Measurements from ENCODE around the gene RNF225. TPM values are rescaled to one million over a fixed set of nuclear protein-coding genes. Genes with fewer than 3 reads are reported as not detected.
A peak's percentile ranks its signal among the peaks of the same experiment; 100 is the strongest.

RNF225 gene
- total and polyA plus RNA-seq, 9 of the 15 experiments (the other 6 are each of a cell fraction or from before 2014, with no cell fraction given) = 0.33 TPM; not detected in 8

GRCh38 chr19:58386576-58387337 lies 8.7 kb upstream of the RNF225 start, which contains the start of gene RPS5 (continued):
- TF ChIP-seq E2F8 (IDR thresholded peaks at IDR 0.05; ENCODE audit: low read depth, partially characterized antibody) (peak; percentile 88), UBTF (IDR thresholded peaks at IDR 0.05; ENCODE audit: borderline replicate concordance in 1 of 2, low read depth in 2 of 2, low read length in 2 of 2) (no peak), ZBTB5 (IDR thresholded peaks at IDR 0.05) (no peak), KLF1 (tag; IDR thresholded peaks at IDR 0.05) (peak; percentile 35; the same call in 1 of the 2 replicates), STAT5A (IDR thresholded peaks at IDR 0.05; ENCODE audit: borderline replicate concordance, low read length) (no peak), KDM4B (IDR thresholded peaks at IDR 0.05; ENCODE audit: borderline replicate concordance in 2 of 2, low read depth in 1 of 2) (peak in 1 of 2 experiments; percentile 33; a peak in 1 of 4 replicates), MXI1 (IDR thresholded peaks at IDR 0.05; ENCODE audit: low read depth, low read length) (peak; percentile 93), ZNF239 (CRISPR knock-in tag; IDR thresholded peaks at IDR 0.05) (no peak), ZNF175 (CRISPR knock-in tag; IDR thresholded peaks at IDR 0.05; ENCODE audit: low read depth) (no peak), ZSCAN32 (CRISPR knock-in tag; IDR thresholded peaks at IDR 0.05) (no peak), GTF2B (IDR thresholded peaks at IDR 0.05; ENCODE audit: extremely low read depth, insufficient read length) (peak; percentile 75), ZBTB43 (CRISPR knock-in tag; IDR thresholded peaks at IDR 0.05) (no peak), GMEB1 (CRISPR knock-in tag; IDR thresholded peaks at IDR 0.05) (peak; percentile 95), ZNF699 (CRISPR knock-in tag; IDR thresholded peaks at IDR 0.05; ENCODE audit: insufficient replicate concordance) (no peak)
